Osteoblast (primary cell): ENCODE results near the gene FBXO45. TPM values are rescaled to one million over a fixed set of nuclear protein-coding genes. Genes with fewer than 3 reads are reported as not detected.

ENCODE experiments used
- DNase-seq: peaks from one replicate; pipeline ENCODE4 v3.0.0; 2011; ENCODE audit warnings: low spot score, mixed read lengths; ENCODE audit not compliant: insufficient read length; ENCODE audit errors: missing footprints
- H2AFZ ChIP-seq: 2 replicates; pipeline ENCODE4 v1.6.0; 2011; ENCODE audit warnings: mild to moderate bottlenecking, low read length
- H3K27ac ChIP-seq: 2 replicates; pipeline ENCODE4 v1.5.1; 2011; ENCODE audit warnings: mild to moderate bottlenecking, low read depth, low read length, moderate library complexity
- H3K27me3 ChIP-seq: 2 replicates; pipeline ENCODE4 v1.6.0; 2012; ENCODE audit warnings: mild to moderate bottlenecking, control low read depth, inconsistent platforms, low read length, moderate library complexity; ENCODE audit not compliant: insufficient read depth
- H3K36me3 ChIP-seq: 2 replicates; pipeline ENCODE4 v1.5.1; 2011; ENCODE audit warnings: mild to moderate bottlenecking, low read length, control low read depth, moderate library complexity; ENCODE audit not compliant: insufficient read depth
- H3K4me1 ChIP-seq: 2 replicates; pipeline ENCODE4 v1.5.1; 2011; ENCODE audit warnings: mild to moderate bottlenecking, low read length, control low read depth, moderate library complexity; ENCODE audit not compliant: insufficient read depth
- H3K4me2 ChIP-seq: 2 replicates; pipeline ENCODE4 v1.6.0; 2011; ENCODE audit warnings: mild to moderate bottlenecking, low read length; ENCODE audit not compliant: insufficient read depth
- H3K4me3 ChIP-seq: fragments of 200-600 bp; sonication (generic); 3 replicates; pipeline ENCODE4 v1.5.1; 2012; ENCODE audit warnings: mild to moderate bottlenecking, low read length, inconsistent platforms; ENCODE audit not compliant: insufficient read depth
- H3K79me2 ChIP-seq: 2 replicates; pipeline ENCODE4 v1.6.0; 2012; ENCODE audit warnings: mild to moderate bottlenecking, low read length, control low read depth, inconsistent platforms; ENCODE audit not compliant: insufficient read depth
- H3K9me3 ChIP-seq: 2 replicates; pipeline ENCODE4 v1.5.1; 2011; ENCODE audit warnings: low read depth, low read length, control low read depth
- H4K20me1 ChIP-seq: 2 replicates; pipeline ENCODE4 v1.6.0; 2012; ENCODE audit warnings: mild to moderate bottlenecking, low read length, control low read depth; ENCODE audit not compliant: insufficient read depth
- total RNA-seq: library from RNA; depleted of rRNA; stranded (reverse); fragments of >200 nt; gene quantifications from 2 replicates; pipeline ENCODE4 v1.2.3, GENCODE V29; 2012
- TF ChIP-seq, protein P1 (sequence below): IDR thresholded peaks from 2 replicates; pipeline ENCODE4 v1.5.1; 2011; ENCODE audit warnings: mild to moderate bottlenecking, low read depth, low read length, moderate library complexity; ENCODE audit errors: extremely low read depth

Gene FBXO45
- total RNA-seq, 1 donor, result 8.0 TPM

DNA sequence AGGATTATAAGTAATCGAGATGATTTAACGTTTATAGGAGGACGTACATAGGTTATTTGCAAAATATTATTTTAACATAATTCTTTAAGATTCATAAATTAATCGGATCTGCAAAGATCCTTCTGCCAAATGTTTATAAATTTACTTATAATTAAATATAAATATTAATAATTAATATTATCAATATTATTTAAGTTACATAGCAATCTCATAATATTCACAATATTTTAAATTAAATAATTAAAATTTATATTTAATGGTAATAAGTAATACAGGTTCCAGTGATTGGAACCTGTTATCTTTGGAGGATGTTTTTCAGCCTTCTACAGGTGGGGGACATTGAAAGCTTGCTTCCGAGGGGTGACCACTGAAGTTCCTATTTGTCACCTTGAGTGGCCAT lies 16.2 kb upstream of the FBXO45 start:
- no peaks in the 10 kb centered on the region for H4K20me1 ChIP-seq
- H2AFZ ChIP-seq, result no peak overlapping the region
- no peaks in the 10 kb centered on the region for H3K4me1 ChIP-seq
- no peak overlapping the region for H3K27ac ChIP-seq
- no peak overlapping the region for H3K4me3 ChIP-seq
- TF ChIP-seq, protein P1, sequence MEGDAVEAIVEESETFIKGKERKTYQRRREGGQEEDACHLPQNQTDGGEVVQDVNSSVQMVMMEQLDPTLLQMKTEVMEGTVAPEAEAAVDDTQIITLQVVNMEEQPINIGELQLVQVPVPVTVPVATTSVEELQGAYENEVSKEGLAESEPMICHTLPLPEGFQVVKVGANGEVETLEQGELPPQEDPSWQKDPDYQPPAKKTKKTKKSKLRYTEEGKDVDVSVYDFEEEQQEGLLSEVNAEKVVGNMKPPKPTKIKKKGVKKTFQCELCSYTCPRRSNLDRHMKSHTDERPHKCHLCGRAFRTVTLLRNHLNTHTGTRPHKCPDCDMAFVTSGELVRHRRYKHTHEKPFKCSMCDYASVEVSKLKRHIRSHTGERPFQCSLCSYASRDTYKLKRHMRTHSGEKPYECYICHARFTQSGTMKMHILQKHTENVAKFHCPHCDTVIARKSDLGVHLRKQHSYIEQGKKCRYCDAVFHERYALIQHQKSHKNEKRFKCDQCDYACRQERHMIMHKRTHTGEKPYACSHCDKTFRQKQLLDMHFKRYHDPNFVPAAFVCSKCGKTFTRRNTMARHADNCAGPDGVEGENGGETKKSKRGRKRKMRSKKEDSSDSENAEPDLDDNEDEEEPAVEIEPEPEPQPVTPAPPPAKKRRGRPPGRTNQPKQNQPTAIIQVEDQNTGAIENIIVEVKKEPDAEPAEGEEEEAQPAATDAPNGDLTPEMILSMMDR, result no peak
- no peak overlapping the region for H3K4me2 ChIP-seq
- no peaks in the 10 kb centered on the region for H3K79me2 ChIP-seq
- peaks cover 3% of the 10 kb centered on the region for H3K9me3 ChIP-seq
- H3K36me3 ChIP-seq, result no peaks in the 10 kb centered on the region
- no peaks in the 10 kb centered on the region for H3K27me3 ChIP-seq
- no peak for DNase-seq

DNA sequence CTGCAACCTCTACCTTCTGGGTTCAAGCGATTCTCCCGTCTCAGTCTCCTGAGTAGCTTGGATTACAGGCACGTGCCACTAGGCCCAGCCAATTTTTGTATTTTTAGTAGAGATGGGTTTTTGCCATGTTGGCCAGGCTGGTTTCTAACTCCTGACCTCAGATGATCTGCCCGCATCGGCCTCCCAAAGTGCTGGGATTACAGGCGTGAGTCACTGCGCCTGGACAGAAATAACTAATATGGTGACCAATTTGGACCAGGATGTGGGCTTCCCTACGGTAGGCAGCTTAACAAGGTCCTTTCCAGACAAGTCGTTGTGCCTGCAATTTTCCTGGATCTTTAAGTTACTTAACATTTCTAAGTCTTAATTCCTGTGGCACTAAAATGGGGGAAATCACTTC lies 14.9 kb upstream of the FBXO45 start:
- H3K27me3 ChIP-seq, result no peaks in the 10 kb centered on the region
- H3K4me2 ChIP-seq, result no peak overlapping the region
- no peaks in the 10 kb centered on the region for H3K36me3 ChIP-seq
- no peaks in the 10 kb centered on the region for H4K20me1 ChIP-seq
- no peaks in the 10 kb centered on the region for H3K4me1 ChIP-seq
- no peak for DNase-seq
- no peak overlapping the region for H3K27ac ChIP-seq
- peaks cover 3% of the 10 kb centered on the region for H3K9me3 ChIP-seq
- no peak overlapping the region for H2AFZ ChIP-seq
- TF ChIP-seq, protein P1, result no peak
- H3K79me2 ChIP-seq, result no peaks in the 10 kb centered on the region
- H3K4me3 ChIP-seq, result no peak overlapping the region

- Histone ChIP-seq H3K4me1 (no peaks in the 10 kb centered on the region), H4K20me1 (no peaks in the 10 kb centered on the region), H3K79me2 (no peaks in the 10 kb centered on the region), H3K27ac (no peak overlapping the region), H3K36me3 (no peaks in the 10 kb centered on the region), H2AFZ (no peak overlapping the region), H3K4me2 (no peak overlapping the region), H3K27me3 (no peaks in the 10 kb centered on the region), H3K9me3 (peaks cover under 1% of the 10 kb centered on the region), H3K4me3 (no peak overlapping the region)
- TF ChIP-seq, protein P1, result no peak
- DNase-seq, result no peak
Measured at GRCh38 chr3:196554205-196554604, 14.3 kb upstream of the FBXO45 start.

DNA sequence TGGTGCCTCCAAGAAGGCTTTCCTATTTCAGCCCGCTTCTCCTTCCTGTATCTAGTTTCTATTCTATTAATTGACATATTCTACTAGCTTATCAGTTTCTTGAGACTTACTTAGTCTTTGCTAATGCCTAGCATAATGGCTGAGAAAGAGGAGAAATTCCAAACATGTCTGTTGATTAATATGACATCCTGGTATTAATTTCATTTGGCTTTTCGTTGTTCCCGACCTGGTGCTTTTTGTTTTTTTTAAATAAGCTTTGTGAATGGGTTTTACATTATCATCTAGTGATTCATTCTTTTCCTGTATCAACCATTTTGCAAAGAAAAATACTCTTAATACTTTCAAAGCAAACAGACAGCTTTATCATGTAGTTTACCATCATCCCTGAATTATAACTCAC lies 13.2 kb upstream of the FBXO45 start:
- Histone ChIP-seq H3K4me2 (no peak overlapping the region), H3K4me1 (no peaks in the 10 kb centered on the region), H2AFZ (no peak overlapping the region), H3K27ac (no peak overlapping the region), H3K36me3 (no peaks in the 10 kb centered on the region), H3K9me3 (no peaks in the 10 kb centered on the region), H3K79me2 (no peaks in the 10 kb centered on the region), H3K4me3 (no peak overlapping the region), H4K20me1 (no peaks in the 10 kb centered on the region), H3K27me3 (no peaks in the 10 kb centered on the region)
- TF ChIP-seq, protein P1, result no peak
- DNase-seq, result no peak
